WERI-Rb-1 (cell line): ENCODE measurements around the gene ALKBH7.

Experiments
- DNase-seq: peaks from one replicate; pipeline ENCODE4 v3.0.0-alpha.2; 2020
- H3K27ac ChIP-seq: fragments of 250-450 bp; sonication (Bioruptor Pico); 2 replicates; pipeline ENCODE4 v1.5.1; 2020; ENCODE audit warnings: mild to moderate bottlenecking, moderate library complexity
- H3K27me3 ChIP-seq: fragments of 250-450 bp; sonication (Bioruptor Pico); 2 replicates; pipeline ENCODE4 v1.5.1; 2021; ENCODE audit warnings: mild to moderate bottlenecking, low read depth, moderate library complexity; ENCODE audit not compliant: insufficient read depth, severe bottlenecking
- H3K36me3 ChIP-seq: fragments of 250-450 bp; sonication (Bioruptor Pico); 2 replicates; pipeline ENCODE4 v1.5.1; 2020; ENCODE audit warnings: mild to moderate bottlenecking, moderate library complexity
- H3K4me3 ChIP-seq: 2 replicates; pipeline ENCODE4 v1.5.1; 2011; ENCODE audit warnings: low read depth, mild to moderate bottlenecking, control low read depth, low read length
- H3K9me3 ChIP-seq: fragments of 250-450 bp; sonication (Bioruptor Pico); 2 replicates; pipeline ENCODE4 v1.5.1; 2021; ENCODE audit warnings: mild to moderate bottlenecking, moderate library complexity; ENCODE audit not compliant: severe bottlenecking
- TF ChIP-seq, protein P1 (sequence below): IDR thresholded peaks from 2 replicates; pipeline ENCODE4 v1.5.1; 2011; ENCODE audit warnings: low read depth, mild to moderate bottlenecking, control low read depth, inconsistent platforms, low read length

Gene ALKBH7

DNA sequence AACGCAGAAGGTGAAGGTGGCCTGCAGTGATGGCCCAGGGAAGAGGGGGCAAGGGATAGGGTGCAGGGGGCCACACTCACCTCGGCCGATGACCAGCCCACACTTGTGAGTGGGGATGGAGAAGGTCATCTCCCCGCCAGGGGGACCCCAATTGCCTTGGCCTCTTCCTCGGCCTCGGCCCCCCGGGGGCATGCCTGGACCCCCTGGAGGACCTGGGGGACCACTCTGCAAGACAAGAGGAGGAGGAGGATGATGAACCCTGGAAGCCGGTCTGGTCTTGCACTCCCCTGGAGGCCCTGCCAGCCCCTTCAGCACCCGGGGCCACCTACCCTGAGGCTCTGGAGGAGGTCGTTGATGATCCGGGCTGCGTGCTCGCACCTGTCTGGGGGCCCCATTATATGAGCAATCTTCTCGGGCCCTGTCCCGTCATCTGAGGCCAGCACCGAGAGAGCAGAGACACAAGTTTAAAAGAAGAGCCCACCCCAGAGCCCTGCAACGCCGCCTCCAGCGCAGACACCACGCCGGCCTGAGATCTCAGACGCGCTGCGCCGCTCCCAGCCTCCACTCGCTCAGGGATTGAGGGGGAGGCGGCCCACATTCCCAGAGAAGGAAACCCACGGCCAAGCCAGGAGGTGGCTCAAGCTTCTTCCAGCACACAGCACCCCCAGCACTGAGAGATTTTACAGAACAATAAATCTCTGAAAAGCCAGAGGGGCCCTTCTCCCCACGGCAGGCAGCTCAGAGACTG, 44.2 kb downstream of the ALKBH7 start:
- no peak overlapping the region for H3K27ac ChIP-seq
- no peak overlapping the region for H3K4me3 ChIP-seq
- TF ChIP-seq, protein P1, sequence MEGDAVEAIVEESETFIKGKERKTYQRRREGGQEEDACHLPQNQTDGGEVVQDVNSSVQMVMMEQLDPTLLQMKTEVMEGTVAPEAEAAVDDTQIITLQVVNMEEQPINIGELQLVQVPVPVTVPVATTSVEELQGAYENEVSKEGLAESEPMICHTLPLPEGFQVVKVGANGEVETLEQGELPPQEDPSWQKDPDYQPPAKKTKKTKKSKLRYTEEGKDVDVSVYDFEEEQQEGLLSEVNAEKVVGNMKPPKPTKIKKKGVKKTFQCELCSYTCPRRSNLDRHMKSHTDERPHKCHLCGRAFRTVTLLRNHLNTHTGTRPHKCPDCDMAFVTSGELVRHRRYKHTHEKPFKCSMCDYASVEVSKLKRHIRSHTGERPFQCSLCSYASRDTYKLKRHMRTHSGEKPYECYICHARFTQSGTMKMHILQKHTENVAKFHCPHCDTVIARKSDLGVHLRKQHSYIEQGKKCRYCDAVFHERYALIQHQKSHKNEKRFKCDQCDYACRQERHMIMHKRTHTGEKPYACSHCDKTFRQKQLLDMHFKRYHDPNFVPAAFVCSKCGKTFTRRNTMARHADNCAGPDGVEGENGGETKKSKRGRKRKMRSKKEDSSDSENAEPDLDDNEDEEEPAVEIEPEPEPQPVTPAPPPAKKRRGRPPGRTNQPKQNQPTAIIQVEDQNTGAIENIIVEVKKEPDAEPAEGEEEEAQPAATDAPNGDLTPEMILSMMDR, result no peak
- DNase-seq, result no peak
- H3K27me3 ChIP-seq, result no peaks in the 10 kb centered on the region
- peaks cover 77% of the 10 kb centered on the region for H3K36me3 ChIP-seq
- no peaks in the 10 kb centered on the region for H3K9me3 ChIP-seq

DNA sequence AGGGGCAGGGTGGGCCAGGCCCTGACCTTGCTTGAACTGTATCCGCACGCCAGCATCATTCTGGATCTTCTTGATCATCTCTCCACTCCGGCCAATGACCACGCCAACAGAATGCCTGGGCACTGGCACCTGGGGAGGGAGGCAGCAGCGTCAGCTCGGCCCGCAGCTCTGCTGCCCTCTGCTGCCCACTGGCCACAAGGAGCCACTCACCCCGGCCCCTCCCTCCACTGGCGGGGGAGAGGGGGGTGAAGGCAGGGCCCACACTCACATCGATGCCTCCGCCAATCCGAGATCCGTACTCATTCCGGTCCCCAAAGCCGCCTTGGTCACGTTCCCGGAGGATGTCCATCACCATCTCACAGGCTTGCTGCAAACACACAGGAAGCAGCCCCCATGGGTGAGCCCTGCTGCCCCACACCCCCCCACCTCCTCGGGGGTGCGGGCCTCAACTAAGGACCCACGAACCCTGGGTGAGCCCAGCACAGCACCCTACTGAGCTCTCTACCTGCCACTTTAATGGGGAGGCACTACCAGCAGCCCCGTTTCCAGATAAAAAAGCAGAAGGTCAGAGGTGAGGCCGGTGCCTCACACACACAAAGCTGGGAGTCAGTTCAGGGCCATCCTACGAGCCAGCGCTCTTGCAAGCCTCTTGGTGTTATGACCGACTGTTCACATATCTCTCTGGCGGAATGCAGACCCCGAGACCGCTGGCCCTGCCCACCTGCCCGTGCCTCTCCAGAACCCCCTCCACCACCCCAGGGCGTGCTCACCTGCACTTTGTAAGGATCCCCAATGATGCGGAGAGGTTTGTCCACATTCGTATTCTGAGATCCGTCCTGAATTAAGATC, 45.3 kb downstream of the ALKBH7 start:
- peak; percentile 55 for DNase-seq
- Histone ChIP-seq H3K4me3 (no peak overlapping the region), H3K36me3 (peaks cover 88% of the 10 kb centered on the region), H3K27me3 (no peaks in the 10 kb centered on the region), H3K27ac (no peak overlapping the region), H3K9me3 (no peaks in the 10 kb centered on the region)
- TF ChIP-seq, protein P1, result peak; percentile 77

DNA sequence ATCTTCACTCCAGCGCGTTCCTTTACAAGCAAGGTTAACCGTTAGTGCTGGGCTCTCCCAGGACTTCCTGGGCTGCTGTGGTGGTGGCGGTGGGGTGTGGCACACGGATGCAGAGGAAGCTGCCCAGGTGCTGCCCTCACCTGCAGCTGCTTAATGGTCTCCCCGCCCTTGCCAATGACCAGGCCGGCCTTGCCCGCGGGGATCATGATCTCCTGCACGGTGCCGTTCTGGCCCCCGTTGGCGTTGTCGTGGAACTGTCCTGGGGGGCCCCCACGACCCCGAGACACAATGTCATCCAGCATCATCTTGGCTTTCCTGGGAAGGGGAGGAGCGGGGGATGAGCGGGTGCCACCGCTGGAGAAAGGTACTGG, 46.0 kb downstream of the ALKBH7 start:
- Histone ChIP-seq H3K36me3 (peaks cover 94% of the 10 kb centered on the region), H3K4me3 (no peak overlapping the region), H3K27me3 (no peaks in the 10 kb centered on the region), H3K27ac (no peak overlapping the region), H3K9me3 (no peaks in the 10 kb centered on the region)
- TF ChIP-seq, protein P1, result no peak
- DNase-seq, result no peak

DNA sequence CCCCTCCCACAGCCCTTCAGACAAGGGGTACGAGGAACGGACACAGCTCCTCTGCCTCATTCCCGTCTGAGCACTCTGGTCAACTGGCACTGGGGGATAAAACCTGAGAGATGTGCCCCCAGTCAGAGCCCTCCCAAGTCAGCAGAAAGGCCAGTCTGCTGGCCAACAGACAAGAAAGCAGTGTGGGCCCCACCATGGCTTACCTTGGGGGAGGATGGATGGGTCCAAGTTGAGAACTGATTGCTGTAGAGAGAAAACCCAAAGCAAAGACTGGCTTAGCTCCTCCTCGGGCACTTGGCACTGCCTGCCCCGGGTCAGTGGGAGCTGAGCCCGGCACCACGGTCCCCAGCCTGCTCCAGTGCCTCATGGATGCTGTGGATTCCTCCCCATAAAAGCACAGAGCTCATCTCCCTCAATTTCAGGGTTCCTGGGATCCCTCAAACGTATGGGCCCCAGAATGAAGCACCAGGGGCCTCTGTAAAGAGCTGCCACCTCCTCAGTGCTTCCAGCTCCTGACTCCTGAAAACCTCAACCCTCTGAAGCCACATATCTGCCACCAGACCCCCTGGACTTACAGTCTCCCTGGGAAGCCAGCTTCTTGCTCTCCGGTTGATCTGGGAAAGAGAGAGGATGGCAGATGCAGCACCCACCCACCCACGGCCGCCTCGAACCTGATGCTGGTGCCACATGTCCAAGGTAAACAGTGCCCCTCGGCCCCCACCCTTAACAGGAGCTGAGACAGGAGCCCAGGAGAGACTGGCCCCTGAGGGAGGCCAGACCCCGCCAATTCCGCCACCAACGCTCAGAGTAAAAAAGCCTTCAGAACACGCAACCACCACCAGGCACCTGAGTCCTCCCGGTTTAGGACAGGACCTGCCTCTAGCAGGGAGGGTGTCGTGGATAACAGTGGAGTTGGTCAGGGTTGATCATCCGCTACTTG, 48.8 kb downstream of the ALKBH7 start:
- H3K9me3 ChIP-seq, result peaks cover 5% of the 10 kb centered on the region
- H3K27ac ChIP-seq, result no peak overlapping the region
- H3K27me3 ChIP-seq, result no peaks in the 10 kb centered on the region
- no peak overlapping the region for H3K4me3 ChIP-seq
- H3K36me3 ChIP-seq, result peaks cover 73% of the 10 kb centered on the region
- TF ChIP-seq, protein P1, result no peak
- no peak for DNase-seq

DNA sequence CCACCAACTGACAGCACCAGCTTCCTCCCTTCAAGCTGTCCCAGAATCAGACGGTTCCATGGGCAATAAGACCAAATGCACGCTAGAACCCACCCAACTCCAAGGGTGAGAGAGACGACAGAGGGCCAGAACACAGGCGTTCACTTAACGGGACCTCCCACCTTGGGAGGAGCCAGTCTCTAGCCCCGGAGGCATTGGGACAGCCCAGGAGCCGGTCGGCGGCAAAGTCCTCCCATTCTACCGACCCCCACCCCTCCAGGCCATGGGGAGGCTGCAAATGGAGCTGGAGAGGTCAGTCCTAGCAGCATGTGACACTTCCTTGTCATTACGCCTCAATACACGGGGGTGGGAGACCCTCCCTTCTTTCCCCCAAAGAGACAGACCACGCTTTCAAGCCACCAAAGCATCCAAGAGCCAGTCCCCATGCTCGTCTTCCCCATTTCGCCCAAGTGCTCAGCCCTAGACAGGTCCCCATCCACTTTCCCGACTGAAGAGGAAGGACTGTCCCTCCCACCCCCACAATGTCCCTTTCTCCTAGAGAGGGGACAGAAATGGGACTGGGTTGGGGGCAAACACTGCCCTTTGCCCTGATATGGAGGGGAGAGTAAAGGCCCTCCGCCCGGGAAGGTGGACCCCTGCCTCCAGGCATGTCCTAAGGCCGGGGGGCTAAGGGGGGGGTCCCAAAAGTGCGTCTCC, 51.1 kb downstream of the ALKBH7 start:
- Histone ChIP-seq H3K36me3 (peaks cover 49% of the 10 kb centered on the region), H3K9me3 (peaks cover 5% of the 10 kb centered on the region), H3K4me3 (peak overlapping the region; percentile 91), H3K27ac (peak overlapping the region; percentile 77), H3K27me3 (no peaks in the 10 kb centered on the region)
- TF ChIP-seq, protein P1, result no peak
- peak; percentile 50 for DNase-seq
